SK-N-MC (cell line): ENCODE data around the gene ZNF677.

ENCODE experiments used
- EZH2 ChIP-seq: fragments of 200-600 bp; sonication (generic); IDR thresholded peaks from one replicate; pipeline ENCODE4 v1.6.1; 2017; ENCODE audit warnings: antibody characterized with exemption
- POLR2AphosphoS5 ChIP-seq: IDR thresholded peaks from 2 replicates; pipeline ENCODE4 v1.6.1; 2012; ENCODE audit warnings: mild to moderate bottlenecking, low read depth, low read length, borderline replicate concordance

- TF ChIP-seq POLR2AphosphoS5 (no peak), EZH2 (no peak)
These were observed 8.2 kb downstream of the ZNF677 start for GRCh38 chr19:53246498-53246897.
